K562 (cell line): ENCODE data around the gene HRH1. TPM values are rescaled to one million over a fixed set of nuclear protein-coding genes. Genes with fewer than 3 reads are reported as not detected.

ENCODE experiments used
- ATAC-seq: fragments of 200-7000 bp; cut with Tn5 transposase; 3 replicates; pipeline ENCODE4 v1.9.1; 2020; ENCODE audit warnings: moderate library complexity
- BruUV-seq: library from RNA; stranded (reverse); fragments of 400-500 nt; replicated peaks from 2 replicates; lab custom pipeline; 2021; lab: Mats Ljungman, UMichigan
- CTCF ChIA-PET: fragments of 300-600 bp; formaldehyde crosslinking; extraction: SDS; loops from one replicate; lab custom pipeline; 2021; ENCODE audit warnings: low intra/inter-chr PET ratio; lab: Yijun Ruan, JAX
- POLR2A ChIA-PET: fragments of 300-600, 350-650 bp; sonication (Branson Sonifier 250); formaldehyde crosslinking; extraction: SDS; loops from one replicate; lab custom pipeline; 2021; ENCODE audit warnings: antibody characterized with exemption, inconsistent platforms; lab: Yijun Ruan, JAX
- DNase-seq, 4 experiments: peaks; one replicate each; pipeline versions ENCODE4 v3.0.0 to v3.0.0-alpha.2; 2011 to 2018; ENCODE audit warnings: low spot score in 3 of 4, mixed read lengths in 3 of 4; ENCODE audit errors: extremely low read depth in 1 of 4
- FAIRE-seq: peaks from 2 replicates; lab custom pipeline; 2011; peaks lifted over from hg19 to GRCh38; lab: Jason Lieb, UNC
- H2AFZ ChIP-seq: 2 replicates; pipeline ENCODE4 v1.6.0; 2011; ENCODE audit warnings: low read depth, low read length, control low read depth, inconsistent platforms
- H3K27ac ChIP-seq: fragments of 200-600 bp; 3 replicates; pipeline ENCODE4 v1.8.0; 2011; ENCODE audit warnings: low read depth, mild to moderate bottlenecking, control low read depth, inconsistent platforms, low read length, moderate library complexity, mixed read lengths; ENCODE audit errors: extremely low read depth
- H3K27me3 ChIP-seq, 2 experiments: fragments of 300-600 bp in 1 of 2; 2 replicates in 1 of 2; 3 replicates in 1 of 2; pipeline versions ENCODE4 v1.6.0 to v1.8.0; 2011; ENCODE audit warnings: inconsistent platforms in 2 of 2, low read length in 2 of 2, mild to moderate bottlenecking in 1 of 2, mixed read lengths in 1 of 2, moderate library complexity in 1 of 2; ENCODE audit not compliant: control insufficient read depth in 2 of 2, insufficient read depth in 2 of 2
- H3K36me3 ChIP-seq: fragments of 300-600 bp; 3 replicates; pipeline ENCODE4 v1.8.0; 2011; ENCODE audit warnings: mild to moderate bottlenecking, low read length, inconsistent platforms; ENCODE audit not compliant: control insufficient read depth, insufficient read depth
- H3K4me1 ChIP-seq, 2 experiments: fragments of 200-600 bp in 1 of 2; replicated peaks in 1 of 2; 2 replicates in 1 of 2; 3 replicates in 1 of 2; pipeline versions ENCODE4 v1.5.1 to v1.8.0; 2011; ENCODE audit warnings: inconsistent platforms in 2 of 2, low read length in 2 of 2, mild to moderate bottlenecking in 1 of 2, mixed read lengths in 1 of 2, moderate library complexity in 1 of 2; ENCODE audit not compliant: control insufficient read depth in 2 of 2, insufficient read depth in 2 of 2
- H3K4me2 ChIP-seq: 2 replicates; pipeline ENCODE4 v1.6.1; 2011; ENCODE audit warnings: low read length, control low read depth, inconsistent platforms, mixed read lengths; ENCODE audit not compliant: insufficient read depth
- H3K4me3 ChIP-seq: fragments of 200-600 bp; sonication (generic), shearing (Covaris generic); 2 replicates; pipeline ENCODE4 v1.5.1; 2016; ENCODE audit warnings: control low read depth, inconsistent platforms
- H3K79me2 ChIP-seq: fragments of 200-600 bp; 3 replicates; pipeline ENCODE4 v1.8.0; 2011; ENCODE audit warnings: low read length, inconsistent platforms; ENCODE audit not compliant: control insufficient read depth, insufficient read depth
- H3K9ac ChIP-seq, 2 experiments: 2 replicates each; pipeline versions ENCODE4 v1.6.0 to v1.6.1; 2011; ENCODE audit warnings: low read depth in 2 of 2, low read length in 2 of 2, control low read depth in 1 of 2, inconsistent platforms in 1 of 2, mild to moderate bottlenecking in 1 of 2, mixed read lengths in 1 of 2; ENCODE audit not compliant: insufficient read depth in 1 of 2
- H3K9me1 ChIP-seq: one replicate; pipeline ENCODE4 v1.6.0; 2011; ENCODE audit warnings: inconsistent platforms, mild to moderate bottlenecking, low read length, moderate library complexity; ENCODE audit not compliant: control insufficient read depth, insufficient read depth
- H3K9me3 ChIP-seq: replicated peaks from 2 replicates; pipeline ENCODE4 v1.5.1; 2011; ENCODE audit warnings: low read depth, low read length, inconsistent platforms; ENCODE audit not compliant: control insufficient read depth, insufficient read depth
- H4K20me1 ChIP-seq: replicated peaks from 2 replicates; pipeline ENCODE4 v1.6.1; 2011; ENCODE audit warnings: low read length, inconsistent platforms, mixed read lengths; ENCODE audit not compliant: control insufficient read depth, insufficient read depth
- FOSL1 ChIP-seq: fragments of 200-800 bp; sonication (Bioruptor generic); conservative IDR thresholded peaks from 2 replicates; pipeline ENCODE4 v1.6.1; 2016; ENCODE audit warnings: missing genetic modification characterization, missing compliant biosample characterization
- GATAD2A ChIP-seq: fragments of 450-650 bp; IDR thresholded peaks from 2 replicates; pipeline ENCODE4 v1.6.1; 2017
- IFI16 ChIP-seq: fragments of 250-450 bp; sonication (Bioruptor Pico); IDR thresholded peaks from 2 replicates; pipeline ENCODE4 v2.1.2; 2022; ENCODE audit warnings: mild to moderate bottlenecking, inconsistent platforms
- LCOR ChIP-seq: sonication (generic); formaldehyde crosslinking; IDR thresholded peaks from 2 replicates; pipeline ENCODE4 v1.8.0; 2022; ENCODE audit warnings: mild to moderate bottlenecking, missing genetic modification reagents
- NCOR1 ChIP-seq: fragments of 450-650 bp; IDR thresholded peaks from 2 replicates; pipeline ENCODE4 v1.6.1; 2016; ENCODE audit warnings: mild to moderate bottlenecking, moderate library complexity
- PPARD ChIP-seq: fragments of 250-450 bp; sonication (Bioruptor Pico); IDR thresholded peaks from 2 replicates; pipeline ENCODE4 v1.8.0; 2022; ENCODE audit warnings: inconsistent platforms, mild to moderate bottlenecking, moderate library complexity
- SPI1 ChIP-seq: IDR thresholded peaks from 2 replicates; pipeline ENCODE4 v1.6.1; 2011; ENCODE audit warnings: low read depth, low read length, control low read depth, borderline replicate concordance
- XRCC5 ChIP-seq: fragments of 200-400 bp; formaldehyde crosslinking; IDR thresholded peaks from 2 replicates; pipeline ENCODE4 v1.6.1; 2017; ENCODE audit warnings: low read depth, mild to moderate bottlenecking, low read length
- ZC3H8 ChIP-seq: fragments of 450-650 bp; IDR thresholded peaks from 2 replicates; pipeline ENCODE4 v1.6.1; 2017
- ZFP30 ChIP-seq: fragments of 250-450 bp; sonication (Bioruptor Pico); IDR thresholded peaks from 2 replicates; pipeline ENCODE4 v1.8.0; 2022; ENCODE audit warnings: moderate library complexity, mild to moderate bottlenecking, inconsistent platforms, borderline replicate concordance
- ZFX ChIP-seq: sonication (generic); formaldehyde crosslinking; IDR thresholded peaks from 2 replicates; pipeline ENCODE4 v1.8.0; 2022; ENCODE audit warnings: mild to moderate bottlenecking, missing genetic modification reagents, moderate library complexity
- ZNF274 ChIP-seq: IDR thresholded peaks from 2 replicates; pipeline ENCODE4 v1.6.1; 2011; ENCODE audit warnings: low read depth, mild to moderate bottlenecking, low read length, moderate library complexity, borderline replicate concordance
- ZNF644 ChIP-seq: fragments of 200-800 bp; sonication (Bioruptor generic); IDR thresholded peaks from 2 replicates; pipeline ENCODE4 v1.6.1; 2016; ENCODE audit warnings: low read depth, missing genetic modification characterization, missing compliant biosample characterization
- WGBS: fragments of 100-300 bp; shearing (Covaris generic); methylation state at CpG from one replicate; pipeline ENCODE4 v1.1.6; 2016; ENCODE audit warnings: low coverage, mixed read lengths; ENCODE audit not compliant: insufficient coverage; ENCODE audit errors: missing lambda C conversion rate; 5-methylcytosine and 5-hydroxymethylcytosine counted together
- in situ Hi-C: fragments of 300-500 bp; cut with MboI; formaldehyde crosslinking; loops from 4 replicates; pipeline ENCODE4 v1.15.0; 2018; ENCODE audit warnings: inconsistent platforms, mixed read lengths
- intact Hi-C: fragments of 100-400 bp; cut with micrococcal nuclease; formaldehyde crosslinking; loops from 2 replicates; pipeline ENCODE4 v1.14.2; 2022
- polyA plus RNA-seq, 8 experiments: library from polyadenylated mRNA; depleted of rRNA in 4 of 8; stranded (reverse) in 5 of 8; unstranded in 3 of 8; fragments of >200 nt; fragmentation: Nextera tagmentation in 2 of 8; fragmentation: Illumina TruSeq in 1 of 8; extraction: Ambion mirVana in 2 of 8; extraction: Trizol in 1 of 8; gene quantifications; 2 replicates each; pipeline versions ENCODE4 v1.2.1 to v1.2.3, GENCODE V29; 2011 to 2014; ENCODE audit warnings: inconsistent platforms in 1 of 8, missing spikeins in 1 of 8
- total RNA-seq, 7 experiments: library from RNA; depleted of rRNA in 6 of 7; stranded (reverse); fragments of >200 nt in 6 of 7; fragmentation: Illumina TruSeq in 2 of 7; extraction: Trizol in 2 of 7; gene quantifications; 2 replicates each; pipeline versions ENCODE4 v1.2.1 to v1.2.3, GENCODE V29; 2011 to 2021; ENCODE audit warnings: low replicate concordance in 1 of 7
- TF ChIP-seq, protein P1 (sequence below): sonication (generic); formaldehyde crosslinking; IDR thresholded peaks from 2 replicates; pipeline ENCODE4 v1.8.1; 2023; ENCODE audit warnings: mild to moderate bottlenecking, missing genetic modification reagents
- TF ChIP-seq, protein P2 (sequence below): IDR thresholded peaks from 2 replicates; pipeline ENCODE4 v1.6.1; 2012; ENCODE audit warnings: low read depth, low read length, improper control_type of control experiment, borderline replicate concordance
- TF ChIP-seq, protein P3 (sequence below): IDR thresholded peaks from 2 replicates; pipeline ENCODE4 v1.6.1; 2011; ENCODE audit warnings: borderline replicate concordance, low read depth, mild to moderate bottlenecking, moderate library complexity, low read length; ENCODE audit not compliant: insufficient read depth, poor library complexity, severe bottlenecking

HRH1 gene
- total and polyA plus RNA-seq, 9 of the 15 experiments (the other 6 are each of a cell fraction or from before 2014, with no cell fraction given) = 0.03 to 0.15 (median 0.06) TPM; not detected in 1

DNA sequence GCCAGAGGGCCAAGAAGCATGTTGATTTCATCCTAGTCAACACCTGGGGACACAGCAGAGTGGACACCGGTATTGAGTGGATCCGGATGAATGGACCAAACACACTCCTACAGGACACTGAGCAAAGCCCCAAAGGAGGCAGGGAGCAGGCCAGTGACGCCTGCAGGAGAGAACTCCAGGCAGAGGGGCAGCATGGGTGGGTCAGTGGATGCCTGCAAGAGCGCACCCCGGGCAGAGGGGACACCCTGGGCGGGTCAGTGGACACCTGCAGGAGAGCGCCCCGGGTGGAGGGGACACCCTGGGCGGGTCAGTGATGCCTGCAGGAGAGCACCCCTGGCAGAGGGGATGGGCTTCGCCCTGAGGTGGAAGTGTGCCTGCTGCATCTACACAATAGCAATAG is 27.6 kb upstream of the HRH1 start:
- ATAC-seq (no peak), DNase-seq (peak in 1 of 4 experiments; percentile 4)
- H3K4me2 ChIP-seq = no peak overlapping the region

More for the DNA sequence above, 27.6 kb upstream of the HRH1 start:
- ChIA-PET POLR2A (no interaction called here), CTCF (no interaction called here)
- in situ Hi-C loops = no loop called here
- TF ChIP-seq NCOR1 (no peak), ZC3H8 (no peak), IFI16 (CRISPR knock-in tag) (no peak), PPARD (CRISPR knock-in tag) (no peak), ZFX (CRISPR knock-in tag) (no peak), XRCC5 (no peak), GATAD2A (no peak), FOSL1 (tag) (no peak), ZFP30 (CRISPR knock-in tag) (no peak), ZNF274 (no peak), SPI1 (no peak), ZNF644 (tag) (no peak), LCOR (CRISPR knock-in tag) (no peak)
- TF ChIP-seq, protein P1, sequence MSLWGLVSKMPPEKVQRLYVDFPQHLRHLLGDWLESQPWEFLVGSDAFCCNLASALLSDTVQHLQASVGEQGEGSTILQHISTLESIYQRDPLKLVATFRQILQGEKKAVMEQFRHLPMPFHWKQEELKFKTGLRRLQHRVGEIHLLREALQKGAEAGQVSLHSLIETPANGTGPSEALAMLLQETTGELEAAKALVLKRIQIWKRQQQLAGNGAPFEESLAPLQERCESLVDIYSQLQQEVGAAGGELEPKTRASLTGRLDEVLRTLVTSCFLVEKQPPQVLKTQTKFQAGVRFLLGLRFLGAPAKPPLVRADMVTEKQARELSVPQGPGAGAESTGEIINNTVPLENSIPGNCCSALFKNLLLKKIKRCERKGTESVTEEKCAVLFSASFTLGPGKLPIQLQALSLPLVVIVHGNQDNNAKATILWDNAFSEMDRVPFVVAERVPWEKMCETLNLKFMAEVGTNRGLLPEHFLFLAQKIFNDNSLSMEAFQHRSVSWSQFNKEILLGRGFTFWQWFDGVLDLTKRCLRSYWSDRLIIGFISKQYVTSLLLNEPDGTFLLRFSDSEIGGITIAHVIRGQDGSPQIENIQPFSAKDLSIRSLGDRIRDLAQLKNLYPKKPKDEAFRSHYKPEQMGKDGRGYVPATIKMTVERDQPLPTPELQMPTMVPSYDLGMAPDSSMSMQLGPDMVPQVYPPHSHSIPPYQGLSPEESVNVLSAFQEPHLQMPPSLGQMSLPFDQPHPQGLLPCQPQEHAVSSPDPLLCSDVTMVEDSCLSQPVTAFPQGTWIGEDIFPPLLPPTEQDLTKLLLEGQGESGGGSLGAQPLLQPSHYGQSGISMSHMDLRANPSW (CRISPR knock-in tag) = no peak
- TF ChIP-seq, protein P2, sequence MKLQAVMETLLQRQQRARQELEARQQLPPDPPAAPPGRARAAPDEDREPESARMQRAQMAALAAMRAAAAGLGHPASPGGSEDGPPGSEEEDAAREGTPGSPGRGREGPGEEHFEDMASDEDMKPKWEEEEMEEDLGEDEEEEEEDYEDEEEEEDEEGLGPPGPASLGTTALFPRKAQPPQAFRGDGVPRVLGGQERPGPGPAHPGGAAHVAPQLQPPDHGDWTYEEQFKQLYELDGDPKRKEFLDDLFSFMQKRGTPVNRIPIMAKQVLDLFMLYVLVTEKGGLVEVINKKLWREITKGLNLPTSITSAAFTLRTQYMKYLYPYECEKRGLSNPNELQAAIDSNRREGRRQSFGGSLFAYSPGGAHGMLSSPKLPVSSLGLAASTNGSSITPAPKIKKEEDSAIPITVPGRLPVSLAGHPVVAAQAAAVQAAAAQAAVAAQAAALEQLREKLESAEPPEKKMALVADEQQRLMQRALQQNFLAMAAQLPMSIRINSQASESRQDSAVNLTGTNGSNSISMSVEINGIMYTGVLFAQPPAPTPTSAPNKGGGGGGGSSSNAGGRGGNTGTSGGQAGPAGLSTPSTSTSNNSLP = no peak
- TF ChIP-seq, protein P3, sequence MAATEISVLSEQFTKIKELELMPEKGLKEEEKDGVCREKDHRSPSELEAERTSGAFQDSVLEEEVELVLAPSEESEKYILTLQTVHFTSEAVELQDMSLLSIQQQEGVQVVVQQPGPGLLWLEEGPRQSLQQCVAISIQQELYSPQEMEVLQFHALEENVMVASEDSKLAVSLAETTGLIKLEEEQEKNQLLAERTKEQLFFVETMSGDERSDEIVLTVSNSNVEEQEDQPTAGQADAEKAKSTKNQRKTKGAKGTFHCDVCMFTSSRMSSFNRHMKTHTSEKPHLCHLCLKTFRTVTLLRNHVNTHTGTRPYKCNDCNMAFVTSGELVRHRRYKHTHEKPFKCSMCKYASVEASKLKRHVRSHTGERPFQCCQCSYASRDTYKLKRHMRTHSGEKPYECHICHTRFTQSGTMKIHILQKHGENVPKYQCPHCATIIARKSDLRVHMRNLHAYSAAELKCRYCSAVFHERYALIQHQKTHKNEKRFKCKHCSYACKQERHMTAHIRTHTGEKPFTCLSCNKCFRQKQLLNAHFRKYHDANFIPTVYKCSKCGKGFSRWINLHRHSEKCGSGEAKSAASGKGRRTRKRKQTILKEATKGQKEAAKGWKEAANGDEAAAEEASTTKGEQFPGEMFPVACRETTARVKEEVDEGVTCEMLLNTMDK = no peak
- no peak overlapping the region for H3K4me3 ChIP-seq
- H3K36me3 ChIP-seq = no peaks in the 10 kb centered on the region
- H3K79me2 ChIP-seq = no peaks in the 10 kb centered on the region
- FAIRE-seq = no peak
- no peaks in the 10 kb centered on the region for H3K4me1 ChIP-seq
- H3K27ac ChIP-seq = no peak overlapping the region
- H3K9ac ChIP-seq = no peak overlapping the region
- peaks cover 5 to 14% of the 10 kb centered on the region in 2 experiments; a peak in 2 of 5 replicates for H3K27me3 ChIP-seq
- no TSS peak for BruUV-seq
- no peaks in the 10 kb centered on the region for H3K9me1 ChIP-seq
- intact Hi-C loops = no loop called here
- 0 out of 2 replicates have a peak, but pooled peaks cover 2% of the 10 kb centered on the region for H4K20me1 ChIP-seq
- WGBS = 1% methylated on average over 10 of the region's 10 CpGs
- no peaks in the 10 kb centered on the region for H3K9me3 ChIP-seq
- H2AFZ ChIP-seq = no peak overlapping the region
